ENCODE results near the gene CRTC3. TPM values are rescaled to one million over a fixed set of nuclear protein-coding genes. Genes with fewer than 3 reads are reported as not detected.
"Not testable (repeated sequence)": the region's sequence is repeated elsewhere in the genome, so short reads cannot be mapped to it uniquely, and the experiment has no call there.

Gene CRTC3
- total and polyA plus RNA-seq, 2 donors (not counting 3 experiments of a cell fraction or from before 2014, with no cell fraction given): 16.2 to 26.4 TPM

DNA sequence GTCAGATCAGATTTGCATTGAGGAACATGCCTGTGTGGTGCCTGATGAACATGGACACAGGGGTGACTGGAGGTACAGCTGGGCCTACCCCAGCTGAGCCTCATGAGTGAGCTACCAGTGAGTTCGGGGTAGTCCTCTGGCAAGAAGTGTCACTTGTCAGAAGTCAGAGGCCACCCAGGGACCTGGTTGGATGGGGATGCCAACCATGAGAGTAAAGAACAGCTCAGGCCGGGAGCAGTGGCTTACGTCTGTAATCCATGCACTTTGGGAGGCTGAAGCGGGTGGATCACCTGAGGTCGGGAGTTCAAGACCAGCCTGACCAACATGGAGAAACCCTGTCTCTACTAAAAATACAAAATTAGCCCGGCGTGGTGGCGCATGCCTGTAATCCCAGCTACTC, 140.9 kb downstream of the CRTC3 start:
- POLR2A ChIA-PET; H4K20me1 ChIP-seq (replicated peaks; ENCODE audit: control insufficient read depth, extremely low read depth, insufficient read depth, low read length); H3K4me2 ChIP-seq (ENCODE audit: insufficient read depth, low read length); H3K9me3 ChIP-seq (replicated peaks; ENCODE audit: control insufficient read depth, insufficient read depth, low read length); H2AFZ ChIP-seq (ENCODE audit: low read depth, low read length); BruUV-seq (replicated peaks); intact Hi-C loops (cut with micrococcal nuclease); H3K36me3 ChIP-seq (ENCODE audit: control insufficient read depth in 2 of 2, extremely low read depth in 1 of 2, insufficient read depth in 2 of 2, low read length in 2 of 2); H3K4me3 ChIP-seq (replicated peaks in 1 of 3; ENCODE audit: insufficient read depth in 1 of 3, low read depth in 1 of 3, low read length in 3 of 3); H3K4me1 ChIP-seq (ENCODE audit: control insufficient read depth, extremely low read depth, insufficient read depth, low read length); H3K9me1 ChIP-seq (replicated peaks; ENCODE audit: control insufficient read depth, extremely low read depth, insufficient read depth, low read length); FAIRE-seq; H3K27me3 ChIP-seq (ENCODE audit: control insufficient read depth in 2 of 2, insufficient read depth in 2 of 2, low read length in 2 of 2); H3K79me2 ChIP-seq (ENCODE audit: control insufficient read depth, insufficient read depth, low read length); H3K9ac ChIP-seq (replicated peaks; ENCODE audit: extremely low read depth, insufficient read depth, low read length); dilution Hi-C loops (cut with MboI; ENCODE audit: extremely low pct_ligation_motif_present, low sequenced_read_pairs); DNase-seq (ENCODE audit: low read depth, low spot score); H3K27ac ChIP-seq (ENCODE audit: insufficient read depth, low read depth, low read length): not testable (repeated sequence)
- CTCF ChIA-PET: interaction anchor here (1.2 to 1.5 kb wide), 2 partner anchors 22 to 215 kb away, joined by 3 to 9 read pairs; no protein-coding TSS in a partner anchor

DNA sequence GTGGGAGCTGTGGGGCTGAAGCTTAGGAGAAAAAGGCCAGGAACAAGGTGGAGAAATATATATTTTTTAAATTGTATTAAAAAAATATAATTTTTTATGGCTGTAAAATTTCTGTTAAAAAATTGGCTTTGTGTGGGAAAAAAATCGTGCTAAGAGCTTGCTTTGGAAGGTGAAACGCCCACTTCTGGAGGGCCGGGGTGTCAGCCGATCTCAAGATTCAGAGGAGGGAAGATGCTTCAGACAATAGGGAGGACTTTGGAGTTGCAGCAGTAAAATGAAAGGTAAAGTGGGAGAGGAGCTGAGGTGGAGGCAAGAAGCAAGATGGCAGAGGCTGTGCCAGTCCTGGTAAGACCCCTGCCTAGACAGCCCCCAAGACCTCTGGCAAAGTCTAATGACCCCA, 141.5 kb downstream of the CRTC3 start:
- BruUV-seq (replicated peaks): no TSS peak
- H3K4me3 ChIP-seq (replicated peaks in 1 of 3; ENCODE audit: insufficient read depth in 1 of 3, low read depth in 1 of 3, low read length in 3 of 3): no peak overlapping the region
- DNase-seq (ENCODE audit: low read depth, low spot score) (no peak), FAIRE-seq (no peak)
- H3K27ac ChIP-seq (ENCODE audit: insufficient read depth, low read depth, low read length): no peak overlapping the region
- H3K9ac ChIP-seq (replicated peaks; ENCODE audit: extremely low read depth, insufficient read depth, low read length): no peak overlapping the region
- dilution Hi-C loops (cut with MboI; ENCODE audit: extremely low pct_ligation_motif_present, low sequenced_read_pairs) (no loop called here), intact Hi-C loops (cut with micrococcal nuclease) (no loop called here)
- H3K4me2 ChIP-seq (ENCODE audit: insufficient read depth, low read length): no peak overlapping the region
- no peaks in the 10 kb centered on the region for H3K27me3 ChIP-seq (ENCODE audit: control insufficient read depth in 2 of 2, insufficient read depth in 2 of 2, low read length in 2 of 2)
- no peaks in the 10 kb centered on the region for H3K79me2 ChIP-seq (ENCODE audit: control insufficient read depth, insufficient read depth, low read length)
- no peak overlapping the region for H2AFZ ChIP-seq (ENCODE audit: low read depth, low read length)
- ChIA-PET POLR2A (no interaction called here), CTCF (interaction anchor here (1.2 to 1.5 kb wide), 2 partner anchors 23 to 214 kb away, joined by 3 to 9 read pairs; no protein-coding TSS in a partner anchor)
- no peaks in the 10 kb centered on the region for H3K9me3 ChIP-seq (replicated peaks; ENCODE audit: control insufficient read depth, insufficient read depth, low read length)
- H3K4me1 ChIP-seq (ENCODE audit: control insufficient read depth, extremely low read depth, insufficient read depth, low read length): no peaks in the 10 kb centered on the region
- H3K9me1 ChIP-seq (replicated peaks; ENCODE audit: control insufficient read depth, extremely low read depth, insufficient read depth, low read length): no peaks in the 10 kb centered on the region
- no peaks in the 10 kb centered on the region for H3K36me3 ChIP-seq (ENCODE audit: control insufficient read depth in 2 of 2, extremely low read depth in 1 of 2, insufficient read depth in 2 of 2, low read length in 2 of 2)
- H4K20me1 ChIP-seq (replicated peaks; ENCODE audit: control insufficient read depth, extremely low read depth, insufficient read depth, low read length): no peaks in the 10 kb centered on the region
- no peak for TF ChIP-seq GATA2 (IDR thresholded peaks at IDR 0.05; ENCODE audit: insufficient read depth, insufficient read length, low read depth, low read length)
- TF ChIP-seq, protein P1, sequence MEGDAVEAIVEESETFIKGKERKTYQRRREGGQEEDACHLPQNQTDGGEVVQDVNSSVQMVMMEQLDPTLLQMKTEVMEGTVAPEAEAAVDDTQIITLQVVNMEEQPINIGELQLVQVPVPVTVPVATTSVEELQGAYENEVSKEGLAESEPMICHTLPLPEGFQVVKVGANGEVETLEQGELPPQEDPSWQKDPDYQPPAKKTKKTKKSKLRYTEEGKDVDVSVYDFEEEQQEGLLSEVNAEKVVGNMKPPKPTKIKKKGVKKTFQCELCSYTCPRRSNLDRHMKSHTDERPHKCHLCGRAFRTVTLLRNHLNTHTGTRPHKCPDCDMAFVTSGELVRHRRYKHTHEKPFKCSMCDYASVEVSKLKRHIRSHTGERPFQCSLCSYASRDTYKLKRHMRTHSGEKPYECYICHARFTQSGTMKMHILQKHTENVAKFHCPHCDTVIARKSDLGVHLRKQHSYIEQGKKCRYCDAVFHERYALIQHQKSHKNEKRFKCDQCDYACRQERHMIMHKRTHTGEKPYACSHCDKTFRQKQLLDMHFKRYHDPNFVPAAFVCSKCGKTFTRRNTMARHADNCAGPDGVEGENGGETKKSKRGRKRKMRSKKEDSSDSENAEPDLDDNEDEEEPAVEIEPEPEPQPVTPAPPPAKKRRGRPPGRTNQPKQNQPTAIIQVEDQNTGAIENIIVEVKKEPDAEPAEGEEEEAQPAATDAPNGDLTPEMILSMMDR (IDR thresholded peaks at IDR 0.05; ENCODE audit: extremely low read depth in 1 of 2, insufficient read depth in 1 of 2, low read depth in 1 of 2, low read length in 2 of 2): no peak
- no peak for TF ChIP-seq FOS (IDR thresholded peaks at IDR 0.05; ENCODE audit: borderline replicate concordance, insufficient read depth, low read length)
- TF ChIP-seq JUN (IDR thresholded peaks at IDR 0.05; ENCODE audit: borderline replicate concordance, insufficient read depth, insufficient read length, low read depth): no peak
- no peak for TF ChIP-seq POLR2AphosphoS5 (IDR thresholded peaks at IDR 0.05; ENCODE audit: insufficient read depth, low read depth, low read length)
- TF ChIP-seq EZH2 (IDR thresholded peaks at IDR 0.05; ENCODE audit: borderline replicate concordance, low read depth, low read length, severe bottlenecking): no peak
- TF ChIP-seq MYC (IDR thresholded peaks at IDR 0.05; ENCODE audit: low read depth, low read length): no peak
- TF ChIP-seq, protein P2, sequence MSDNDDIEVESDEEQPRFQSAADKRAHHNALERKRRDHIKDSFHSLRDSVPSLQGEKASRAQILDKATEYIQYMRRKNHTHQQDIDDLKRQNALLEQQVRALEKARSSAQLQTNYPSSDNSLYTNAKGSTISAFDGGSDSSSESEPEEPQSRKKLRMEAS (IDR thresholded peaks at IDR 0.05; ENCODE audit: insufficient read depth, insufficient read length): no peak
- TF ChIP-seq POLR2A (IDR thresholded peaks at IDR 0.05; ENCODE audit: low read depth, low read length): no peak

DNA sequence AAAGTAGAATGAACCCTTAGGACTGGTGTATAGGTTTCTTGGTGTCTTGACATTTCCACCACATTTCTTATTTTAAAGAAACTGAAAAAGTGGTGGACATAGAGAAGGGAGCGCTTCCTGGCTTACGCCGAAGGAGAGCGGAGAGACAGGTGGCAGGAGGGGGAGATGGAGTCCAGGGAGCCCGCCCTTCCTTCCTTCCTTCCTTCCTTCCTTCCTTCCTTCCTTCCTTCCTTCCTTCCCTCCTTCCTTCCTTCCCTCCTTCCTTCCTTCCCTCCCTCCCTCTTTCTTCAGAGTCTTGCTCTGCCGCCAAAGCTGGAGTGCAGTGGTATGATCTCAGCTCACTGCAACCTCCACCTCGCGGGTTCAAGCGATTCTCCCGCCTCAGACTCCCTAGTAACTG, 143.6 kb downstream of the CRTC3 start:
- H3K9ac ChIP-seq (replicated peaks; ENCODE audit: extremely low read depth, insufficient read depth, low read length); POLR2A ChIA-PET; H3K27me3 ChIP-seq (ENCODE audit: control insufficient read depth in 2 of 2, insufficient read depth in 2 of 2, low read length in 2 of 2); H4K20me1 ChIP-seq (replicated peaks; ENCODE audit: control insufficient read depth, extremely low read depth, insufficient read depth, low read length); CTCF ChIA-PET; H3K36me3 ChIP-seq (ENCODE audit: control insufficient read depth in 2 of 2, extremely low read depth in 1 of 2, insufficient read depth in 2 of 2, low read length in 2 of 2); intact Hi-C loops (cut with micrococcal nuclease); H3K4me3 ChIP-seq (replicated peaks in 1 of 3; ENCODE audit: insufficient read depth in 1 of 3, low read depth in 1 of 3, low read length in 3 of 3); DNase-seq (ENCODE audit: low read depth, low spot score); FAIRE-seq; H2AFZ ChIP-seq (ENCODE audit: low read depth, low read length); H3K9me1 ChIP-seq (replicated peaks; ENCODE audit: control insufficient read depth, extremely low read depth, insufficient read depth, low read length); BruUV-seq (replicated peaks); H3K9me3 ChIP-seq (replicated peaks; ENCODE audit: control insufficient read depth, insufficient read depth, low read length); H3K79me2 ChIP-seq (ENCODE audit: control insufficient read depth, insufficient read depth, low read length); H3K4me1 ChIP-seq (ENCODE audit: control insufficient read depth, extremely low read depth, insufficient read depth, low read length); H3K27ac ChIP-seq (ENCODE audit: insufficient read depth, low read depth, low read length); dilution Hi-C loops (cut with MboI; ENCODE audit: extremely low pct_ligation_motif_present, low sequenced_read_pairs); H3K4me2 ChIP-seq (ENCODE audit: insufficient read depth, low read length): not testable (repeated sequence)
